ENCODE data around the gene NXT1.

DNA sequence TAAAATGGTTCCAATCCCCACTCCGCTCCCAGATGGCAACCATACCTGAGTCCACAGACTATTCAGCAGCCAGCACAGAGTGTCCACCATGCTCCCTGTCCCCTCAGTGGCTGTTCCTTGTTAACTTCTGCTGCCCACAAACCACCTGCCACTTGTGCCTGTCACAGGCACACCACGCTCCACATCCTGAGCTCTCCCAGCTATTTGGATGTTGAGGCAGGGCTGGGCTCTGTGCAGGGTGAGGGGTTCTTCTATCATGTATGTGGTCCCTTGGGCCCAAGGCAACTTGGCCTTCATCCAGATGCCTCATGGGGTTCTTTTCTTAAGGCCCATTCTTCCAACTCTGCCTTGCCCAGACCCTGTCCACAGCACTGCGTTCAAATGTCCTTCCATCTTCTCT is 34.0 kb upstream of the NXT1 start:
- no peak for TF ChIP-seq CTCF (IDR thresholded peaks at IDR 0.05; ENCODE audit: low read length)
- TF ChIP-seq EZH2 (IDR thresholded peaks at IDR 0.05; ENCODE audit: borderline replicate concordance, low read length), result no peak

Data from OCI-LY1 (cell line).